Muscle of arm (tissue), 12 donors: ENCODE data around the gene SZRD1. TPM values are rescaled to one million over a fixed set of nuclear protein-coding genes. Genes with fewer than 3 reads are reported as not detected.
A peak's percentile ranks its signal among the peaks of the same experiment; 100 is the strongest.

Source experiments
- DNase-seq: peaks from one replicate; pipeline ENCODE4 v3.0.0-alpha.2; 2013
- polyA plus RNA-seq, 12 donors: library from polyadenylated mRNA; unstranded; fragments of 120-200 nt; gene quantifications; one replicate each; pipeline ENCODE4 v1.2.1, GENCODE V29; 2013; ENCODE audit not compliant: insufficient read length in 12 of 12

The SZRD1 gene
- polyA plus RNA-seq, 12 donors = 72.1 to 107 (median 86.0) TPM; not detected in 1

- peak; percentile 70 for DNase-seq
Measured at GRCh38 chr1:16387201-16388188, 20.5 kb downstream of the SZRD1 start.

DNA sequence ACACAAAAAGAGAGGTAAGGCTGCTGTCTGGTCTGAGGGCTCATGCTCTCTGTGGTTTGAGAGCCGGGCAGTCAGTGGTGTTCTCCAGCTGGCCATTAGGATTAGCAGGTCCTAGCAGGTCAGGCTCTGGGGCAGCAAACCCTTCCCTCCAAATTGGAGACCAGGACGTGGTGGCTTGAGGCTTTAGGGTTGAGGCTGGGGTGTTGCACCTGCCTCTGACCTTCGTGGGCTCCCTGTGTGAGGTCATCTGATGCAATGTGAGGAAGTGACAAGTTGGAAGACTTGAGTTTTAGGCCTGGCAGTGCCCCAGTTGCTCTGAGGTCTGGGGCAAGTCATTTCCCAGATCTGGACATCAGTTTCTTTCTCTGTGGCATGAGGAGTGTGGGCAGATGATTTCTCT lies 24.4 kb downstream of the SZRD1 start:
- DNase-seq = no peak

DNA sequence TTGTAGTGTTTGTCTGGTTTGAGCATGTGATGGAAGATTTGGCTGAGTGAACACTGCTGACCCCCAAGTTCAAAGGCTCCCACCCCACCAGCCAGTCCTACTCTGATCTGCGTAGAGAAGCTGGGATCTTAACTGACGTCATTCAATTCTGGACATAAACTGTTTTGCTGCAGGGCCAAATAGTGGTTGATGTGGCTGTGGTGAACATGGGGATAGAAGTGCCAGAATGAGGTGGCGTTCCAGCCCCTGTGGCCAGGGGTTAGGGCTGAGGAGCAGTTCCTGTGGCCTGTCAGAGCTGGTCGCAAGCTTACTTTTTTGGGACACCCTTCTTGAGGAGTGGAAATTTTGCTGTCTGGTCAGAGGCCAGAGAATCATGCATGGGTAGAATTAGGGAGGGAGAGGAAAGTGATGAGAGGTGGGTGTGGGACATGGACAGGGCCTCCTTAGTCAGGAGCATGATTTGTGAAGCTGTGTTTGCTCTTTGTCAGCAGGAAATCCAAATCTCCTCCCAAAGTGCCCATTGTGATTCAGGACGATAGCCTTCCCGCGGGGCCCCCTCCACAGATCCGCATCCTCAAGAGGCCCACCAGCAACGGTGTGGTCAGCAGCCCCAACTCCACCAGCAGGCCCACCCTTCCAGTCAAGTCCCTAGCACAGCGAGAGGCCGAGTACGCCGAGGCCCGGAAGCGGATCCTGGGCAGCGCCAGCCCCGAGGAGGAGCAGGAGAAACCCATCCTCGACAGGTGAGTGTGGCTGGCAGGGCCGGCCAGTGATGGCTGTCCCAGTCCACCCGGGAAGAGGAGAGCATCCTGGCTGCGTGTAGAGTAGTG lies 25.9 kb downstream of the SZRD1 start:
- DNase-seq = no peak

- DNase-seq = no peak
Measured at GRCh38 chr1:16393570-16394521, 26.8 kb downstream of the SZRD1 start.

GRCh38 chr1:16394977-16395376 lies 27.9 kb downstream of the SZRD1 start:
- no peak for DNase-seq

DNA sequence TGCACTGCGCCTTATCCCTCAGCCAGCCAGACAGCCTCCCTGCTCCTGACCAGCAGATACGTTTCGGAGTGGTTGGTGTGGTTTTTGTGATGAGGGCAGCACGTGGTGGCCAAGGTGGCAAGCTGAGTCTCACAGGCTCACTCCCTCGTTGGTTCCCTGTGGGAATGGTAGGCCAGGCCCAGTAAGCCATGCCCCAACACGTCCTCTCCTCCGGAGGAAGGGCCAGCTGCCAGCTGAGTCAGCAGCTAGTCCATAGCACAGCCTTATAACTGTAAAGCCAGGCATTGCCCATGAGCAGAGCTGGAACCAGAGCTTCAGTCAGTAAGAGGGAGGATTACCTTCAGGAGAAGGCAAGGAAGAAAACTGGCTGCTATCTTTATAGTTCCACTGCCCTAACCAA lies 29.5 kb downstream of the SZRD1 start:
- DNase-seq = no peak

DNA sequence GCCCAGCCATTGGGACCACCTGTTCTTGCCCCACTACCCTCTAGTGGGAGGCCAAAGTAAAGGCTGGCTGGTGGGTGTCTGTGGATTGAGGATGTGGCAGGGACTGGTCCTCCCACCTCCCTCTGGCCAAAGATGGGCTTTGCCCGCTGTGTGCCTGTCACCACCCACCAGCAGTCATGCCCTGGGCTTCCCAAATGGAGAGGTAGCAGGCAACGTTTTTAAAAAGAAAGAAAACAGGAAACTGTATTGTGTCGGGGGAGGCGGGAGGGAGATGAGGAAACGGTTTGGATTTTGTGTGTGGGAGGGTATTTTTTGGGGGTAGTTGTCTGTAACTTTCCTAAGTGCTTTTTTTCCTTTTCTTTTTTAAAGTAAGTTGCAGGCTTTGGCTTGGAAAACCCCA lies 30.1 kb downstream of the SZRD1 start:
- DNase-seq = no peak

- DNase-seq = no peak
Measured at GRCh38 chr1:16398371-16398953, 31.4 kb downstream of the SZRD1 start.

DNA sequence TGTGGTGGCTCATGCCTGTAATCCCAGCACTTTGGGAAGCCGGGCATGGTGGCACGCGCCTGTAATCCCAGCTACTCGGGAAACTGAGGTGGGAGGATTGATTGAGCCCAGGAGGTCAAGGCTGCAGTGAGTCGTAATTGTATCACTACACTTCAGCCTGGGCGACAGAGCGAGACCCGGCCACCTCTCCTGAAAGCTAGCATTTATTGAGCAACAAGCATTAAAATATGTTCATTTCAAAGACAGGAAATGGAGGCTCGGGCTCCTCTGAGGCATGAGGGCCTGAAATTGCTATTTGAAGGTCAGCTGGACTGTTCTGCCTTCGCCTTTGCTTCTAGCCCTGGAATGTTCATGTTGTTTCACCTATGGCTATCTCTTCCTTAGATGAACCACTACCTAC lies 35.7 kb downstream of the SZRD1 start:
- DNase-seq = no peak

DNA sequence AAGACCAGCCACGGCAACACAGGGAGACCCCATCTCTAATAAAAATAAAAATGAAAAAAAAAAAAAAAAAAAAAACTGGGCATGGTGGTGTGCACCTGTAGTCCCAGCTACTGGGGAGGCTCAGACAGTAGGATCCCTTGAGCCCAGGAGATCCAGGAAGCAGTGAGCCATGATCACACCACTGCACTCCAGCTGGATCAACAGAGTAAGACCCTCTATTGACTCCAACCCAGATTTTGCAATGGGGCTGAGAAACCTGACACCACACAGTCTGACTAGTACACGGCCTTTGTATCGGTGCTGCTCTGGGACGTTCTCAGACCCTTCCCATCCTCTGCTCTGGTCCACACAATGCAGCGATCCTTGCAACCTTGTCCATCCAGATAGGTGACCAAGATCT lies 38.4 kb downstream of the SZRD1 start:
- DNase-seq = no peak

DNA sequence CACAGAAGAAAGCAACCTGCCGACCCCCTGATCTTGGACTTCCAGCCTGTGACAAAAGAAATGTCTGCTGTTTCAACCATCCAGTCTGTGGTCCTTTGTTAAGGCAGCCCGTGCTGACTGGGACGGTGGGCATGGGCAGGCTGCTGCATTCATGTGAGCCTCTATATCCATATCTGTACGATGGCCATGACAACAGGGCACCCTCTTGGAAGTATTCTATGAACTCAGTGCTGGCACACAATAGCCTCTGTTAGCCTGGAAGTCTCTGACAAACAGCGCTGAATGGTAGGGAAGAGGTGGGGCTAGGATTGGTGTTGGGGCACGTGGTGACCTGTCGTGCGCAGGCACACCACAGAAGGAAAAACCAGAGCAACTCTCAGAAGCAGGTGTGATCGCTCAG lies 39.8 kb downstream of the SZRD1 start:
- no peak for DNase-seq

GRCh38 chr1:16409536-16410152 lies 42.6 kb downstream of the SZRD1 start:
- DNase-seq = no peak

- DNase-seq = no peak
Measured at GRCh38 chr1:16410803-16411202, 43.8 kb downstream of the SZRD1 start.

DNA sequence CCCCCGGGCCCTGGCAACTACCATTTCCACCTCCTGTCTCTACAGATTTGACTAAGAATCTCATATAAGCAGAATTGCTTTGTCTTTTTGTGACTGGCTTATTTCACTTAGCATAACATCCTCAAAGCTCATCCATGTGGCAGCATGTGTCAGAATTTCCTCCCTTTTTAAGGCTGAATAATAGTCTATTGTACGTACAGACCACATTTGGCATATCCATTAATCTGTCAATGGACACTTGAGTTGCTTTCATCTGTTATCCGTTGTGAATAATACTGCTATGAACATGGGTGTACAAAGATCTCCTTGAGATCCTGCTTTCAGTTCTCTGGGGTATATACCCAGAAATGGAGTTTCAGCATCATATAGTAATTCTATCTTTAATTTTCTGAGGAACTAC lies 46.1 kb downstream of the SZRD1 start:
- no peak for DNase-seq

- DNase-seq = no peak
Measured at GRCh38 chr1:16418823-16419425, 51.9 kb downstream of the SZRD1 start.

- DNase-seq = no peak
Measured at GRCh38 chr1:16420424-16421118, 53.5 kb downstream of the SZRD1 start.

GRCh38 chr1:16421201-16421600 lies 54.2 kb downstream of the SZRD1 start:
- no peak for DNase-seq

- DNase-seq = no peak
Measured at GRCh38 chr1:16422041-16422440, 55.0 kb downstream of the SZRD1 start.
